ENCODE data around the gene LONRF3. TPM values are rescaled to one million over a fixed set of nuclear protein-coding genes. Genes with fewer than 3 reads are reported as not detected.

Gene LONRF3
- total and polyA plus RNA-seq, 2 experiments from 2014 or later: 2.6 to 6.5 TPM

DNA sequence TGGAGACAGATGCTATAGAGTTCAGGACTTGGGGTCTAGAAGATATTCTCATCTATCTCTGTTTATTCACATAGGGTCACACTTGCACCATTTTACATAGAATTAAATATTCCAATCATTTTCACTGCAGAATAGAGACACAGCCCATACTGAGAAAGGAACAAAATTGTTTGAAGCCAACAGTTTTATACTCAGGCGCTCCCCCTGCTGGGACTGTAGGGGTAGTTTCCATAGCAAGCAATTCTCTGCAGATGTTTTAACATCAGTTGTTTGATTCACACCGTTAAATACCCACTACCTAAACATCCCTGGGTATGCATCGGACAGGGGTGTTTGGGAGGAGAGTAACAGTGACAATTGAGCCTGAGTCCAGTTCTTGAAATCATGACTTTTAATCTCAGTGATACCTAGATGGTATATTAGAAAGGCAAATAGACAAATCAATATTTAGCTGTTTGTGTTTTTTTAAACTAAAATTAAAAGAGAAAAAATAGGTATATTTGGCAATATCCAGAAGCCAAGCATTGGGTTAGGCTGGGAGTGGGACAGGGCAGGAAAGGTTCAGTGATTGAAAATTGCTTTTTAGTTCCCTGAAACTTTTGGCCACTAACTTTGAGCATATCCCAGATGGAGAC lies 33.8 kb downstream of the LONRF3 start:
- peak; percentile 49 for DNase-seq (ENCODE audit: low spot score)
- no peaks in the 10 kb centered on the region for H3K4me1 ChIP-seq (ENCODE audit: insufficient read depth)
- no peaks in the 10 kb centered on the region for H4K20me1 ChIP-seq (ENCODE audit: insufficient read depth, poor library complexity, severe bottlenecking)
- TF ChIP-seq, protein P1, sequence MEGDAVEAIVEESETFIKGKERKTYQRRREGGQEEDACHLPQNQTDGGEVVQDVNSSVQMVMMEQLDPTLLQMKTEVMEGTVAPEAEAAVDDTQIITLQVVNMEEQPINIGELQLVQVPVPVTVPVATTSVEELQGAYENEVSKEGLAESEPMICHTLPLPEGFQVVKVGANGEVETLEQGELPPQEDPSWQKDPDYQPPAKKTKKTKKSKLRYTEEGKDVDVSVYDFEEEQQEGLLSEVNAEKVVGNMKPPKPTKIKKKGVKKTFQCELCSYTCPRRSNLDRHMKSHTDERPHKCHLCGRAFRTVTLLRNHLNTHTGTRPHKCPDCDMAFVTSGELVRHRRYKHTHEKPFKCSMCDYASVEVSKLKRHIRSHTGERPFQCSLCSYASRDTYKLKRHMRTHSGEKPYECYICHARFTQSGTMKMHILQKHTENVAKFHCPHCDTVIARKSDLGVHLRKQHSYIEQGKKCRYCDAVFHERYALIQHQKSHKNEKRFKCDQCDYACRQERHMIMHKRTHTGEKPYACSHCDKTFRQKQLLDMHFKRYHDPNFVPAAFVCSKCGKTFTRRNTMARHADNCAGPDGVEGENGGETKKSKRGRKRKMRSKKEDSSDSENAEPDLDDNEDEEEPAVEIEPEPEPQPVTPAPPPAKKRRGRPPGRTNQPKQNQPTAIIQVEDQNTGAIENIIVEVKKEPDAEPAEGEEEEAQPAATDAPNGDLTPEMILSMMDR (IDR thresholded peaks at IDR 0.05; ENCODE audit: poor library complexity): peak; percentile 47
- TF ChIP-seq EZH2 (IDR thresholded peaks at IDR 0.05; ENCODE audit: borderline replicate concordance): no peak
- no peaks in the 10 kb centered on the region for H3K27me3 ChIP-seq
- no peak overlapping the region for H3K4me3 ChIP-seq
- no peak overlapping the region for H3K4me2 ChIP-seq
- H3K79me2 ChIP-seq: no peaks in the 10 kb centered on the region
- H2AFZ ChIP-seq: no peak overlapping the region
- H3K9me3 ChIP-seq (ENCODE audit: low read depth): no peaks in the 10 kb centered on the region
- WGBS (ENCODE audit: low lambda C conversion rate, missing lambda C conversion rate): 29% methylated on average over 3 of the region's 3 CpGs
- no peaks in the 10 kb centered on the region for H3K36me3 ChIP-seq (replicated peaks; ENCODE audit: insufficient read depth, low read depth)
- no peaks in the 10 kb centered on the region for H3K9me2 ChIP-seq (replicated peaks; ENCODE audit: insufficient read depth)
- no peak overlapping the region for H3K27ac ChIP-seq

DNA sequence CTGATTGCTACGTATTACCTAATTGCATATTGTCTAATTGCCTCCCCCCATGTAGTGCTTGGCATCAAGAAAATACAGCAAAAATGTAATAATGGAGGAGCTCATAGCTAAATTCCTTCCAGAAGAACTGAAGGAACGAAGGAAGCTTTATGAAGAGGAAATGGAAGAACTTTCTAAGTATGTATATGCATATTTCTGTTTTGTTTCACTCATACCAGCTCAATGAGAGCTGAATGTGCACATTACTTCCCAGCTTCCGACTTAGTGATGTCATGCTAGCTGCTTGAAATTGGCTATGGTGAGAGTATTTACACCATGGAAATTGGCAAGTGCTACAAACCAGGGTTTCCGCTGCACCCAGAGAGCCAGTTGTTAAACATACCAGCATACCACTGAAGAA lies 34.7 kb downstream of the LONRF3 start:
- H3K79me2 ChIP-seq: no peaks in the 10 kb centered on the region
- H3K27ac ChIP-seq: no peak overlapping the region
- no peak for TF ChIP-seq EZH2 (IDR thresholded peaks at IDR 0.05; ENCODE audit: borderline replicate concordance)
- TF ChIP-seq EZH2phosphoT487 (IDR thresholded peaks at IDR 0.05; ENCODE audit: low read depth, severe bottlenecking, unreplicated experiment): no peak
- TF ChIP-seq, protein P1 (IDR thresholded peaks at IDR 0.05; ENCODE audit: poor library complexity): no peak
- 77% methylated on average over 4 of the region's 4 CpGs for WGBS (ENCODE audit: low lambda C conversion rate, missing lambda C conversion rate)
- no peaks in the 10 kb centered on the region for H3K9me2 ChIP-seq (replicated peaks; ENCODE audit: insufficient read depth)
- no peak overlapping the region for H2AFZ ChIP-seq
- H3K4me1 ChIP-seq (ENCODE audit: insufficient read depth): no peaks in the 10 kb centered on the region
- H4K20me1 ChIP-seq (ENCODE audit: insufficient read depth, poor library complexity, severe bottlenecking): no peaks in the 10 kb centered on the region
- no peaks in the 10 kb centered on the region for H3K27me3 ChIP-seq
- DNase-seq (ENCODE audit: low spot score): no peak
- H3K4me2 ChIP-seq: no peak overlapping the region
- no peaks in the 10 kb centered on the region for H3K36me3 ChIP-seq (replicated peaks; ENCODE audit: insufficient read depth, low read depth)
- no peak overlapping the region for H3K4me3 ChIP-seq
- no peaks in the 10 kb centered on the region for H3K9me3 ChIP-seq (ENCODE audit: low read depth)

DNA sequence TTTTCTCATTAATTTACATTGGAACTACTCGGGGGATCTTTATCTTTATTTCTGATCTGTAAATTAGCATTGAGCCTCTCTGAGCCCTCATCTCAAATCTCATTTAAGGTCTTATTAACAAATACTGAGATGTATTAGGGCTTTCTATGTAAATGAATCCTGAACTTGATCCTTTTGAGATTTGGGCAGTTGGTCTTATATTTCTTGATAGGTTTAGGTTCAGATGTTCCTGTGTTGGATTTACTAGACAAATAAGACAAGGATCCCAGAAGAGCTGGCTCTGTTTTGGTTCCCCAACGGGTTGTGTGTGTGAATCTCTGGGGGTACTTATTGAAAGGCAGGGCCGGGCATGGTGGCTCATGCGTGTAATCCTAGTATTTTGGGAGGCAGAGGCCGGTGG lies 36.1 kb downstream of the LONRF3 start:
- H3K4me3 ChIP-seq: no peak overlapping the region
- no peaks in the 10 kb centered on the region for H3K4me1 ChIP-seq (ENCODE audit: insufficient read depth)
- TF ChIP-seq, protein P1 (IDR thresholded peaks at IDR 0.05; ENCODE audit: poor library complexity): no peak
- TF ChIP-seq EZH2phosphoT487 (IDR thresholded peaks at IDR 0.05; ENCODE audit: low read depth, severe bottlenecking, unreplicated experiment): no peak
- no peak for TF ChIP-seq EZH2 (IDR thresholded peaks at IDR 0.05; ENCODE audit: borderline replicate concordance)
- no peaks in the 10 kb centered on the region for H3K9me3 ChIP-seq (ENCODE audit: low read depth)
- DNase-seq (ENCODE audit: low spot score): no peak
- H3K9me2 ChIP-seq (replicated peaks; ENCODE audit: insufficient read depth): no peaks in the 10 kb centered on the region
- WGBS (ENCODE audit: low lambda C conversion rate, missing lambda C conversion rate): 82% methylated on average over 5 of the region's 5 CpGs
- no peaks in the 10 kb centered on the region for H3K36me3 ChIP-seq (replicated peaks; ENCODE audit: insufficient read depth, low read depth)
- H3K79me2 ChIP-seq: no peaks in the 10 kb centered on the region
- no peak overlapping the region for H2AFZ ChIP-seq
- H3K4me2 ChIP-seq: no peak overlapping the region
- no peak overlapping the region for H3K27ac ChIP-seq
- H4K20me1 ChIP-seq (ENCODE audit: insufficient read depth, poor library complexity, severe bottlenecking): no peaks in the 10 kb centered on the region
- no peaks in the 10 kb centered on the region for H3K27me3 ChIP-seq
